K562 (cell line): ENCODE measurements around the gene OPCML. TPM values are rescaled to one million over a fixed set of nuclear protein-coding genes. Genes with fewer than 3 reads are reported as not detected.

Source experiments
- DNMT1 ChIP-seq: fragments of 450-650 bp; IDR thresholded peaks from 2 replicates; pipeline ENCODE4 v1.6.1; 2016; ENCODE audit warnings: antibody characterized with exemption, mild to moderate bottlenecking
- HNRNPH1 ChIP-seq: fragments of 200-400 bp; formaldehyde crosslinking; optimal IDR thresholded peaks from 2 replicates; pipeline ENCODE3; 2017; ENCODE audit warnings: low read depth, mild to moderate bottlenecking, low read length, moderate library complexity
- KAT7 ChIP-seq: sonication (generic); formaldehyde crosslinking; IDR thresholded peaks from 2 replicates; pipeline ENCODE4 v1.8.0; 2022; ENCODE audit warnings: missing genetic modification reagents, mild to moderate bottlenecking, borderline replicate concordance
- NR4A1 ChIP-seq, 2 experiments: fragments of 250-450 bp in 1 of 2; fragments of 450-650 bp in 1 of 2; sonication (Bioruptor Pico) in 1 of 2; IDR thresholded peaks; 2 replicates each; pipeline versions ENCODE4 v1.4.0 to v1.6.1; 2016 to 2020; ENCODE audit warnings: mild to moderate bottlenecking in 2 of 2, missing compliant biosample characterization in 1 of 2, missing genetic modification characterization in 1 of 2, moderate library complexity in 1 of 2
- PRMT5 ChIP-seq: sonication (generic); formaldehyde crosslinking; IDR thresholded peaks from 2 replicates; pipeline ENCODE4 v1.5.0; 2020; ENCODE audit warnings: missing genetic modification reagents
- PYGO2 ChIP-seq: fragments of 450-650 bp; IDR thresholded peaks from 2 replicates; pipeline ENCODE4 v1.6.1; 2016; ENCODE audit warnings: mild to moderate bottlenecking, missing genetic modification characterization, moderate library complexity, missing compliant biosample characterization
- RCOR1 ChIP-seq, 2 experiments: IDR thresholded peaks; 2 replicates each; pipeline ENCODE4 v1.6.1; 2012; ENCODE audit warnings: low read depth in 2 of 2, low read length in 2 of 2, borderline replicate concordance in 1 of 2, improper control_type of control experiment in 1 of 2
- SP1 ChIP-seq: sonication (generic); formaldehyde crosslinking; IDR thresholded peaks from 2 replicates; pipeline ENCODE4 v1.8.1; 2022; ENCODE audit warnings: mild to moderate bottlenecking, missing genetic modification reagents
- SREBF1 ChIP-seq: fragments of 150-350 bp; IDR thresholded peaks from 2 replicates; pipeline ENCODE4 v1.6.1; 2014; ENCODE audit warnings: antibody characterized with exemption, low read depth, low read length, borderline replicate concordance
- ZC3H8 ChIP-seq: fragments of 450-650 bp; IDR thresholded peaks from 2 replicates; pipeline ENCODE4 v1.6.1; 2017
- ZNF398 ChIP-seq: fragments of 250-450 bp; sonication (Bioruptor Pico); IDR thresholded peaks from 2 replicates; pipeline ENCODE4 v1.8.0; 2021; ENCODE audit warnings: moderate library complexity, mild to moderate bottlenecking, inconsistent platforms
- polyA plus RNA-seq, 8 experiments: library from polyadenylated mRNA; depleted of rRNA in 4 of 8; stranded (reverse) in 5 of 8; unstranded in 3 of 8; fragments of >200 nt; fragmentation: Nextera tagmentation in 2 of 8; fragmentation: Illumina TruSeq in 1 of 8; extraction: Ambion mirVana in 2 of 8; extraction: Trizol in 1 of 8; gene quantifications; 2 replicates each; pipeline versions ENCODE4 v1.2.1 to v1.2.3, GENCODE V29; 2011 to 2014; ENCODE audit warnings: inconsistent platforms in 1 of 8, missing spikeins in 1 of 8
- total RNA-seq, 7 experiments: library from RNA; depleted of rRNA in 6 of 7; stranded (reverse); fragments of >200 nt in 6 of 7; fragmentation: Illumina TruSeq in 2 of 7; extraction: Trizol in 2 of 7; gene quantifications; 2 replicates each; pipeline versions ENCODE4 v1.2.1 to v1.2.3, GENCODE V29; 2011 to 2021; ENCODE audit warnings: low replicate concordance in 1 of 7

OPCML gene
- total and polyA plus RNA-seq, 9 of the 15 experiments (the other 6 are each of a cell fraction or from before 2014, with no cell fraction given), result not detected

GRCh38 chr11:132992838-132993631, 539.3 kb downstream of the OPCML start (continued):
- TF ChIP-seq ZNF398 (CRISPR knock-in tag) (no peak), ZC3H8 (no peak), HNRNPH1 (no peak), RCOR1 (IDR thresholded peaks at IDR 0.05; ENCODE audit: borderline replicate concordance in 1 of 2, low read depth in 2 of 2, low read length in 2 of 2) (no peak), SREBF1 (no peak), NR4A1 (CRISPR knock-in tag; IDR thresholded peaks at IDR 0.05) (no peak), NR4A1 (tag; IDR thresholded peaks at IDR 0.05) (no peak), SP1 (CRISPR knock-in tag) (no peak), PRMT5 (CRISPR knock-in tag) (no peak), DNMT1 (no peak), PYGO2 (tag) (no peak), KAT7 (CRISPR knock-in tag) (no peak)
